ENCODE data around the gene ABCA6. TPM values are rescaled to one million over a fixed set of nuclear protein-coding genes. Genes with fewer than 3 reads are reported as not detected.
"Not testable (repeated sequence)": the region's sequence is repeated elsewhere in the genome, so short reads cannot be mapped to it uniquely, and the experiment has no call there.

Gene ABCA6
- total RNA-seq, 3 donors from 2014 or later = 5.4 to 21.3 (median 7.7) TPM

GRCh38 chr17:69170377-69170776 is 28.7 kb upstream of the ABCA6 start:
- intact Hi-C loops (cut with DNase I, micrococcal nuclease) = no loop called here
- no peak overlapping the region for H3K4me3 ChIP-seq
- H3K36me3 ChIP-seq (ENCODE audit: low read depth) = no peaks in the 10 kb centered on the region
- H3K4me1 ChIP-seq (ENCODE audit: low read depth) = no peaks in the 10 kb centered on the region
- no peak for ATAC-seq
- no peaks in the 10 kb centered on the region for H3K9me3 ChIP-seq
- DNase-seq = no peak
- TF ChIP-seq CTCF (IDR thresholded peaks at IDR 0.05) = no peak

GRCh38 chr17:69168642-69169041 is 26.9 kb upstream of the ABCA6 start:
- H3K36me3 ChIP-seq (ENCODE audit: low read depth); H3K4me1 ChIP-seq (ENCODE audit: low read depth); H3K4me3 ChIP-seq; ATAC-seq; intact Hi-C loops (cut with DNase I, micrococcal nuclease); DNase-seq; H3K9me3 ChIP-seq: not testable (repeated sequence)

GRCh38 chr17:69166957-69167356 is 25.3 kb upstream of the ABCA6 start:
- DNase-seq = no peak
- intact Hi-C loops (cut with DNase I, micrococcal nuclease) = no loop called here
- TF ChIP-seq CTCF (IDR thresholded peaks at IDR 0.05) = no peak
- no peak overlapping the region for H3K4me3 ChIP-seq
- H3K36me3 ChIP-seq (ENCODE audit: low read depth) = no peaks in the 10 kb centered on the region
- H3K9me3 ChIP-seq = no peaks in the 10 kb centered on the region
- no peaks in the 10 kb centered on the region for H3K4me1 ChIP-seq (ENCODE audit: low read depth)
- no peak for ATAC-seq

- H3K4me1 ChIP-seq (ENCODE audit: low read depth) = no peaks in the 10 kb centered on the region
- no peak for ATAC-seq
- no peaks in the 10 kb centered on the region for H3K9me3 ChIP-seq
- no peaks in the 10 kb centered on the region for H3K36me3 ChIP-seq (ENCODE audit: low read depth)
- no peak overlapping the region for H3K4me3 ChIP-seq
- TF ChIP-seq CTCF (IDR thresholded peaks at IDR 0.05) = no peak
- intact Hi-C loops (cut with DNase I, micrococcal nuclease) = no loop called here
- DNase-seq = no peak
Measured at GRCh38 chr17:69164206-69164605, 22.5 kb upstream of the ABCA6 start.

GRCh38 chr17:69159418-69159817 is 17.7 kb upstream of the ABCA6 start:
- no peaks in the 10 kb centered on the region for H3K9me3 ChIP-seq
- DNase-seq (no peak), ATAC-seq (no peak)
- H3K4me1 ChIP-seq (ENCODE audit: low read depth) = no peaks in the 10 kb centered on the region
- intact Hi-C loops (cut with DNase I, micrococcal nuclease) = no loop called here
- no peak overlapping the region for H3K4me3 ChIP-seq
- TF ChIP-seq CTCF (IDR thresholded peaks at IDR 0.05) = no peak
- no peaks in the 10 kb centered on the region for H3K36me3 ChIP-seq (ENCODE audit: low read depth)

GRCh38 chr17:69154267-69154666 is 12.6 kb upstream of the ABCA6 start:
- no peak for TF ChIP-seq CTCF (IDR thresholded peaks at IDR 0.05)
- H3K4me1 ChIP-seq (ENCODE audit: low read depth) = no peaks in the 10 kb centered on the region
- DNase-seq = no peak
- intact Hi-C loops (cut with DNase I, micrococcal nuclease) = no loop called here
- no peaks in the 10 kb centered on the region for H3K9me3 ChIP-seq
- no peak for ATAC-seq
- H3K36me3 ChIP-seq (ENCODE audit: low read depth) = no peaks in the 10 kb centered on the region
- H3K4me3 ChIP-seq = no peak overlapping the region

Measured in mucosa of descending colon (tissue), 3 donors.